COLO829 (cell line): ENCODE data around the gene CD69.

Experiments
- DNase-seq: peaks from one replicate; pipeline ENCODE4 v3.0.0; 2012; ENCODE audit warnings: low spot score

Gene CD69

GRCh38 chr12:9781360-9781759 is 20.7 kb upstream of the CD69 start:
- no peak for DNase-seq

DNA sequence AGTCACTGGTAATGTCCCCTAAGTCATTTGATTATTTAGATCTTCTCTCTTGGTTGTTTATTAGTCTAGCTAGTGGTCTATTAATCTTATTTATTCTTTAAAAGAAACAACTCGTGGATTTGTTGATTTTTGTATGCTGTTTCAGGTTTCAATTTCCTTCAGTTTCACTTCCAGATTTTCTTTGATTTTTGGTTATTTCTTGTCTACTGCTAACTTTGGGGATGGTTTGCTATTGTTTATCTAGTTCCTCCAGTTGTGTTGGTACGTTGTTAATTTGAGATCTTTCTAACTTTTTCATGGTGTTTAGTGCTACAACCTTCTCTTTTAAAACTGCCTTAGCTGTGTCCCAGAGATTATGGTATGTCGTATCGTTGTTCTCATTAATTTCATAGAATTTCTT is 18.5 kb upstream of the CD69 start:
- DNase-seq, result no peak

- no peak for DNase-seq
Measured at GRCh38 chr12:9776781-9777180, 16.1 kb upstream of the CD69 start.

DNA sequence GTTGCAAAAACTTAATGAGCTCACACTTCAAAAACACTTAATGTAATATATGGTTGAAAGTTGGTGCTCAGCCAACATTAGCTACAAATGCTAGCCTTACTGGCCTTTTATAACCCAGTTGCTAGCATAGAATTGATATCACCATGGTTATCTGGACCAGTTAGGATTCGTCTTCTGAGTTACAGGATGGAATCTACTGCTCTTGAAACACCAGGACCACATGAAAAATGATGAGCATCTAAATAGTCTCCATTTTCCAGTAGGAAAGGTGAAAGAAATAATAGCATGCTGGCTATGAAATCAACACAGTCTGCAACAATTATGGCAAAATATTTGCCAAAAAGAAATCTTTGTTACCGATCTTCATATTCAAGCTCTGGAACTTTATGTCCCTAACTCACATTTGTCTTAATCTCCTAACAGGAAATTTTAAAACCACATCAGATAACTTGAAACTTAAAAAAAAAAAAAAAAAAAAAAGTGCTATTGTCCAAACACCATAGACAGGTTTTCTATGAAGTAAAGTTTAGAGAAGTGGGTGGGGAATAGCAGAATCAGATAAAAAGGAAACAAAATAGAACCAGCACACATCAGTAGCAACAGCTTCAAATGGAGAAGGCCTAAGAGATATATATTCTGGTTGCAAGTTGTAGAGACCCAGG is 12.6 kb upstream of the CD69 start:
- no peak for DNase-seq

DNA sequence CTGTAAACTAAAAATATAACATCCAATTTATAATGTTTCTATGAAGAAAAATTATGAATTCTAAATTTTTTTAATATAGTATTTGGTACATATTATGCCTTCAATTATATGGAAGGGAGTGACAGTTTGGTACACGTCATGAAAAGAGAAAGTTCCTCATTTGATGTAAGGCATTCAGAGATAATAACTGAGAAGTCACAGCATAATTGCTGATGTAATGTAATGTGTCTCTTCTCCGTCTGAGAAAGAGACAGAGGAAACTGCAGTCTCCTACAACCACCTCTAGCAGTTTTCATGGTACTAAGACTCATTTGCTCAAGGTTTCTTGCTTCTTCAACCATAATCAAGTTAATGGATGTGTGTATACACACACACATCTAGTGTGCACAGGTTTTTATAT is 2.3 kb upstream of the CD69 start:
- no peak for DNase-seq

DNA sequence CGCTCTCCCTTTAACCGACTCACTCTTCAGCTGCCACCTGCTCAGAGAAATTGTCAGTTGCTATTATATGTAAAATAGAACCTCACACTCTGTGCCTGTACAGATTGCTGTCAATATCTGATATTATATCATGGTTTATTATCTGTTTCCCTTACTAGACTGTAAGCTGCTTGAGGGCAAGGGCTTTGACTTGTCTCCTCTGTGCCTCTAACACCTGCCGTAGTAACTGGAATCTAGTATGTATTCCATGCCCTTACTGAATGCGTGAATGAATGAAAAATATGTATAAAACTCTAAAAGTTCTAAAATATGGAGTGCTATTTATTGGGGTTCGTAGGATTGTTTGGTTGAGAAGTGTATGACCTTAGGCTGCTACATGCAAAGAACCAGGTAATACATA is 1.7 kb upstream of the CD69 start:
- DNase-seq, result no peak

DNA sequence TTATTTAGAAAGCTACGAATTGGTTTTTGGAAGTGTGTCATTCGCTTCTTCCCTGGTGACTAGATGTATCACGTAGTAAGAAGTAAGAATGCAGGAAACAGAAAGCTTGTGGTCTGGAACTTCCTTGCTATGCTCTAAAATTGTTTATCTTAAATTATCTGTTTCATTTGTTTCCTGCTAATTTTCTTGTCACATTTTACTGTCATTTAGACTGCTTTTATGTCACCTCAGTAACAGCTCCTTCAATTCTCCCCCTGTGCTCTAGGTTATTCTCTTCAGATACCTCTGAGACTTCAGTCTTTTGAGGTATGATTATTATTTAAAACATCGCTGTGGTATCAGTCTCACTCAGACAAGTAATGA is 699 bp upstream of the CD69 start:
- no peak for DNase-seq

DNA sequence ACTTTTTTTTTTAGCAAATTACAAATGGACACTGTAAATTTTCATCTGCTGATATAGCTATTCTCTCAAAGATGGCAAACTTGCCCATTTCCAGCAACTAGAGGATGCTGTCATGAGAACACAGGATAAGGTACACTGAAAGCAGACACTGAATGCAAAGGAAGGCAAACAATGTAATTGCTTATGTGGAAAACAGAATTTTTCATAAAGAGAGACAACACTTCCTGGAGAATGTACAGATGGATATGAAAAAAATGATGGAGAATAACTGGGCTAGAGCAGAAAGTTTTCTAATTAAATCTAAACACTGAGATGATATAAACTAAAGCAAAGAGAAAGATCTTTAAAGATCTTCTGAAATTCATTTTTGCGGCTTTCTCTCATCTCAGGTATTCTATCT is 581 bp downstream of the CD69 start:
- no peak for DNase-seq

DNA sequence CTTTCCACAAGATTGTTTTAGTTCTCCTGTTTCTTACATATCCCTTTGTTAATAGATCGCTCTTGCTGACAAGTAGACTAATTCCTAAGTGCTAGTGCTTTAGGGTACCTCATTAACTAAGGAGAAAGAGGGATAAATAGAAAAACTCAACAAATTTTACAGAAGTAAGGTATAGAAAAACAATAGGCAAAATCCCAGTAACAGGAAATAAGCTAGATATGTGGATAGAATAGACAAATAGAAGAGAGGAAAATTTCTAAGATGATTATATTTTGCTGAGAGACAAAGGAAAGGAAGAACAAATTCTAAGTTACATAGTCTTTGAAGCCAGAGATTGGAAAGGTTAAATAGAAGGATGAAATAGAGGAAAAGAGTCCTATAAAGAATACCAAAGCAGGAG is 1.0 kb downstream of the CD69 start:
- no peak for DNase-seq

DNA sequence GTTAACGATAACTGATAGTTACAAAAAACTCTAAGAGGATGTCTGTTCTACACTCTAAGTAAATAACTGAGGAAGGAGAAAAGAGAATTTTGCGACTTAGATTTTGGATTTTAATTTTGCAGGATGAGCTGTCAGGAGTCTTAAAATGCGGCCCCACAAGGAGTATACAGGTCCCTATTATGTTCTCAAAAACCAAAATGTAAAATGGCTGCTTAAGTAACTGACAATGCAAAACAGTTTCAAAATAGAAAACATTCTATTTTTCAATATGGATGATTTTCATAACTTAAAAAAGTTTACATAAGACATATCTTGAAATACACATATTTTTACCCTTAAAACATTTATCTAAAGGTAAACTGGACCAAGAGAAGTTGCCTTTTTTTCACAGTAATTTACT is 2.6 kb downstream of the CD69 start:
- DNase-seq, result no peak

DNA sequence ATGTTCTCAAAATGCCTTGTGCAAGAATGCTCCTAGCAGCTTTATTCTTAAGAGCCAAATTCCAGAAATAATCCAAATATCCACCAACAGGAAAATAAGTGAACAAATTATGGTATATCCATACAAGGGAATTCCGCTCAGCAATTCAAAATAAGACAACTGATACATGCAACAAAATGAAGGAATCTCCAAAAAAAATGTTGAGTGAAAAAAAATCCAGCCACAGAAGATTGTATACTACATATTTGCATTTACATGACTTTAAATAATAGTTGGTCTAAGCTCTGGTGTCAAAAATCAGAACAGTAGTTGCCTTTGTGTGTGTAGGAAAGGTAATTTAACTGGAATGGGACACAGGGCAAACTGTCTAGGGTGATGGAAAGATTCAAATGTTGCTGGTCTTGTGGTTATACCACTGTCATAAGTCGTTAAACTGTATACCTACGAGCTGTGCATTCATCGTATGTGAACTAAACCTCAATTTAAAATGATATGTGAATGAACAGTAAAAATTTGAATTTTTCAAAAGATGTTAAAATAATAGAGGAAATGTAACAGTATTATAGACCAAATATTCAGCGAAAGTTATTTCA is 3.2 kb downstream of the CD69 start:
- DNase-seq, result no peak

DNA sequence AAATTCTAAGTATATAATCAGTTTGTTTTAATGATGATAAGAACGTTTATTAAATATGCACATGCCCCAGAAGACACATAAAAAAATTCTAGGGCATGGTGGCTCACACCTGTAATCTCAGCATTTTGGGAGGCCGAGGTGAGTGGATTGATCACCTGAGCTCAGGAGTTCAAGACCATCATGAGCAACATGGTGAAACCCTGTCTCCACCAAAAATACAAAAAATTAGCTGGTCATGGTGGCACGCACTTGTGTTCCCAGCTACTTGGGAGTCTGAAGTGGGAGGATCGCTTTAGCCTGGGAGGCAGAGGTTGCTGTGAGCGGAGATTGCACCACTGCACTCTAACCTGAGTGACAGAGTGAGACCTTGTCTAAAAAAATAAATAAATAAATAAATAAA is 4.0 kb downstream of the CD69 start:
- no peak for DNase-seq

- DNase-seq, result no peak
Measured at GRCh38 chr12:9756170-9756569, 4.5 kb downstream of the CD69 start.

DNA sequence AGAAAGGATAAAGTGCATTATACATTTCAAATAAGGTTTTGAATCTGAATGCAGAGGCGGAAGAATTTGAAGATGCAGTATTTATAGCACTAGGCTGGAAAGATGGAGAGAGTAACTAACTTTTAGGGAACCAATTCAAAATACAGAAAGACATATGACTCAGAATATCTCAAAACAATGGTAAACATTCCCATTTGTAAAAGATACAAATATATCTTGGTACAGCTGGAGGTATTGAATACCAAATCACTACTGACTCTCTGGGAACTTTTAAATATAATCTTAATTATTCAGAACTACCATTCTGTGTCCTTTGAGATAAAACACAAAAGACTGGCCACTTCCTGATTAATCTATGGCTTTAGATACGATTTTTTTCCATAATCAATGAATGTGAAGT is 5.1 kb downstream of the CD69 start:
- no peak for DNase-seq

- DNase-seq, result no peak
Measured at GRCh38 chr12:9755035-9755434, 5.7 kb downstream of the CD69 start.

DNA sequence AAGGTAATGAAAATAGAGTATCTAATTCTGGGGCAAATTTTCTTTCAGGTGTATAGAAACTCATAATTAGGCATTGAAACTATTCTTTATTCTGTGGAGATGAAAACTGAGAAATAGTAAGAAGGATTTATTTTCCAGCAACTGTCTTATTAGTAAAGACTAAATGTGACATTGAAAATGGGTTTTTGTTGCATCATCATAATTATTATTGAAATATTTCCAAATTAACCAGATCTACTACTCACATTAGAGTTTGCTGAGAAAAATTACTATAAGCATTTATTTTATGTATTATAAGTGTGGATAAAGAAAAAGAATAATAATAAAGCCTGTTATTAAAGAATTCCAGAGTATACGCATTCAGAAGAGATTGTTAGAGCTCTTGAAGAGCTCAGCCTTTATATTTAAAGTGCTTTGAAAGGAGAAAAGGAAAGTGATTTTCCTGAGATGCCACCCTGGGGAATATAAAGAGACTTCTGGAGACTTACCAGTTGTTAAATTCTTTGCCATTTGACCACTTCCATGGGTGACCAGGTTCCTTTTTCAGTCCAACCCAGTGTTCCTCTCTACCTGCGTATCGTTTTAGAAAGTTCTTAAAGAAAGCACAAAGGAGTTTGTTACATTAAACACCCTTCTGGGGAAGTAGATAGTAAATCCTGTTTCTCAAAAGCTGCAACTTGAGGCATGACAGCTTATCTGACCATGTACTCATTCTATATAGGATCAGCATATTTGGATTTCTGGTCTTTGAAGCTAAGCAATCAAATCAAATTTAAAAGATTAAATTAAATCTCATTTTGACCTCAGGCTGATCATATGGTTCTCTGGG is 6.4 kb downstream of the CD69 start:
- DNase-seq, result no peak

GRCh38 chr12:9753498-9753897 is 7.2 kb downstream of the CD69 start:
- no peak for DNase-seq

GRCh38 chr12:9753073-9753472 is 7.6 kb downstream of the CD69 start:
- no peak for DNase-seq

GRCh38 chr12:9752145-9752933 is 8.4 kb downstream of the CD69 start:
- no peak for DNase-seq

DNA sequence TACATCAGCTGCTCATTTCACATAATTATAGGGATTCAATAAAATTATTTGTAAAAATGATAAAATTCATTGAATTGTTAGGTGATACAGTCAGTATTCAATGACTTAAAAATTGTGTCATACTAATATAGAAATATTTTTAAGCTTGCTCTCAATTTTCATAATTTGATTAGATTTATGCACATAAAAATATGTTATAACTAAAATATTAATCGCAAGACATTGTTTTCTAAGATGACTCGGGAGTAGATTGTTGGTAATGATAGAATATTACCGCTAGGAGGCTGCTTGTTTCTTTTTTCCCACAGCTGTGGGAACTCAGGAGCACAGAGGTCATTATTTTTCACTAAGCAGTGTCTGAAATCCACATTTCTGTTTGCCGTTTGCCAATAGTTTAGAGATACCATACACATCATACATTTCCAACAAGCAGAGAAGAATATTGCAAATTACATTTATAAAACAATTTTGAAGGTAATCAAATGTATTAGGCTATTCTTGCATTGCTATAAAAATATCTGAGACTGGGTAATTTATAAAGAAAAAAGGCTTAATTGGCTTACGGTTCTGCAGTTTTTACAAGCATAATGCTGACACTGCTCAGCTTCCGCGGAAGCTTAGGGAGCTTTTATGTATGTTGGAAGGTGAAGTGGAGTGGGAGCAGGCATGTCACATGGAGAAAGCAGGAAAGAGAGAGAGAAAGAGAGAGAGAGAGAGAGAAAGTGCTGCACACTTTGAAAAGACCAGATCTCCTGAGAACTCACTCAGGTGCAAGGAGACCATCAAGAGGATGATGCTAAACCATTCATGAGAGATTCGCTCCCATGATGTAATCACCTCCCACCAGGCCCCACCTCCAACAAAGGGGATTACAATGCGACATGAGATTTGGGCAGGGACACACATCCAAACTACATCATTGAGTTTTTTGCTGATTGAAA is 9.2 kb downstream of the CD69 start:
- no peak for DNase-seq
